Dendritic cell treated with granulocyte-macrophage colony-stimulating factor and Interleukin-4, amounts not matched to agents 40 ng/mL and 50 ng/mL, for 4 days (primary cell): Measurements from ENCODE around the gene VPS35L.

ENCODE experiments used
- H3K27ac Mint-ChIP-seq: one replicate; pipeline ENCODE4 v1.8.0; 2022; ENCODE audit warnings: mild to moderate bottlenecking, mixed read lengths
- H3K27me3 Mint-ChIP-seq: one replicate; pipeline ENCODE4 v1.8.0; 2022; ENCODE audit warnings: mild to moderate bottlenecking, mixed read lengths
- H3K36me3 Mint-ChIP-seq: one replicate; pipeline ENCODE4 v1.8.0; 2022; ENCODE audit warnings: low read depth, mixed read lengths
- H3K4me1 Mint-ChIP-seq: one replicate; pipeline ENCODE4 v1.8.0; 2022; ENCODE audit warnings: low read depth, mixed read lengths
- H3K4me3 Mint-ChIP-seq: one replicate; pipeline ENCODE4 v1.8.0; 2022; ENCODE audit warnings: mild to moderate bottlenecking, moderate library complexity, mixed read lengths
- H3K9me3 Mint-ChIP-seq: one replicate; pipeline ENCODE4 v1.8.0; 2022; ENCODE audit warnings: mixed read lengths
- intact Hi-C: fragments of 100-400 bp; cut with micrococcal nuclease; formaldehyde crosslinking; loops from one replicate; pipeline ENCODE4 v1.15.0; 2022

The VPS35L gene

GRCh38 chr16:19621445-19621844 is 65.9 kb downstream of the VPS35L start:
- Mint-ChIP-seq H3K4me1 (no peaks in the 10 kb centered on the region), H3K4me3 (no peak overlapping the region), H3K27ac (no peak overlapping the region), H3K9me3 (no peaks in the 10 kb centered on the region), H3K27me3 (no peaks in the 10 kb centered on the region), H3K36me3 (peaks cover 88% of the 10 kb centered on the region)
- intact Hi-C loops = no loop called here

GRCh38 chr16:19625039-19625438 is 69.5 kb downstream of the VPS35L start:
- Mint-ChIP-seq H3K36me3 (peaks cover 88% of the 10 kb centered on the region), H3K4me1 (no peaks in the 10 kb centered on the region), H3K4me3 (no peak overlapping the region), H3K27me3 (no peaks in the 10 kb centered on the region), H3K9me3 (no peaks in the 10 kb centered on the region), H3K27ac (no peak overlapping the region)
- intact Hi-C loops = no loop called here

DNA sequence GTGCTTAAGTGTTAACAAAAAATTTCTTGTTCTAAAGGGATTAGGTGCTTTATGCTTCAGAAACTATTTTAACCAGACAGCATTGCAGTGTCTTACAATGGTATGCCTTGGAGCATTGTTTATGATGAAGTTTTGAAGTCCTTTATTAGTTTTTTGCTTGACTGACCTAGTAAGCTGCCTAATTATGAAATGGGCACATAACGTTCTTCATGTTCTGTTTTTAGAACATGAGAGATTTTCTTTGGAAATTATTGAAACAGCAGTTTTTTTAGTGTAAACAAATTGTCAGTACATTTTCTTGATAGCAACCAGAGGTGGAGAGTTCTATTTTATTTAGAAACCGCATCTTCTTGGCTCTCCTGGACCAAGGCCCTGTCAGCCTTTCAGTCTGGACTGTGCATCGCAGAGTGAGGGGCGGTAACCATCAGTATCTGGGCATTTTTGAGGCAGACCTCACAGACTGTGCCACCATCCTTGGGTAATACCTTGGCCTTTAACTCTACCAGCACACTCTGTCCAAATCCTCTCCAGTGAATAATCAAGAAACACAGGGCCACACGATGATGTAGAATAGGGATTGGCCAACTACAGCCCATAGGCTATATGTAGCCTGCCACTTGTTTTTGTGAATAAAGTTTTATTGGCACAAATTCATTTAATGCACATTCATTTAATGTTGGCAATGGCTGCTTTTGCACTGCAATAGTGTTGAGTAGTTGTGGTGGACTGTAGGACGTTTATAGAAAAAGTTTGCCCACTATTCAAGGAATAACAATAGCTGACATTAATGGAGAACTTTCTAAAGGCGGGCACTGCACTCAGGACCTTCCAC is 81.1 kb downstream of the VPS35L start:
- Mint-ChIP-seq H3K27ac (no peak overlapping the region), H3K4me3 (no peak overlapping the region), H3K36me3 (peaks cover 75% of the 10 kb centered on the region), H3K27me3 (no peaks in the 10 kb centered on the region), H3K9me3 (no peaks in the 10 kb centered on the region), H3K4me1 (no peaks in the 10 kb centered on the region)
- intact Hi-C loops = no loop called here

DNA sequence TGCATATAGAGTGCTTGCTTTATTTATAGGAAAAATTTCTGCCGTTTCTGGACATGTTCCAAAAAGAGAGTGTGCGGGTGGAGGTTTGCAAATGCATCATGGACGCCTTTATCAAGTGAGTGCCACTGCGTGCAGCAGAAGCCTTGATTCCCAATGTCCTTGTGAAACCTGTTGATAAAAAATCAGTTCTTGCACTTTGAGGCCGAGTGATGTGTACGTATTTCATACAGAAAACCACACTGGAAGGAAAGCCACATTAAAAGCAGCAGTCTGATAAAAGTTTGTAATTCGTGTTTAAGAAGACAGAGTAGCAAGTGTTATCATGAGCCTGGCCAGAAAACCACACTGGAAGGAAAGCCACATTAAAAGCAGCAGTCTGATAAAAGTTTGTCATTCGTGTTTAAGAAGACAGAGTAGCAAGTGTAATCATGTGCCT is 84.5 kb downstream of the VPS35L start:
- intact Hi-C loops = no loop called here
- no peak overlapping the region for H3K4me3 Mint-ChIP-seq
- H3K27ac Mint-ChIP-seq = no peak overlapping the region
- H3K36me3 Mint-ChIP-seq = peaks cover 75% of the 10 kb centered on the region
- H3K9me3 Mint-ChIP-seq = no peaks in the 10 kb centered on the region
- no peaks in the 10 kb centered on the region for H3K27me3 Mint-ChIP-seq
- no peaks in the 10 kb centered on the region for H3K4me1 Mint-ChIP-seq

DNA sequence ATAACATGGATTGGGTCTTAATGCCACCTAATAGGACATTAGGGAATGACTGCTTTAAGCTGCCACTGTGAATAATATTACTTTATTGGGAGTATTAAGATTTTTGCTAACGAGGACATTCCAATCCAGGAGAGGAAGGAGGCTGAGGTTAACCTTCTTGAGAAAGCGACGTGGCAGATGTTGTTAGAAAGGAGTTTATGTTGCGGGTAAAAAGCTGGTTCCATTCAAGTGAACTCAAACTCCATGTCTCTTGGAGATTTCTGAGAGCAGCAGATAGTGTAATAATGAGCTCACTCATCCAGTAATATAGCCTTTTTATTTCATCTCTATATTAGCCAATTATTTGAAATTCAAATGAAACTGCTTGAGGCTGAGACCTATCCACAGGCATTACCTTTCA is 87.0 kb downstream of the VPS35L start:
- Mint-ChIP-seq H3K4me3 (no peak overlapping the region), H3K4me1 (no peaks in the 10 kb centered on the region), H3K9me3 (no peaks in the 10 kb centered on the region), H3K27ac (no peak overlapping the region), H3K36me3 (peaks cover 92% of the 10 kb centered on the region), H3K27me3 (no peaks in the 10 kb centered on the region)
- intact Hi-C loops = no loop called here

DNA sequence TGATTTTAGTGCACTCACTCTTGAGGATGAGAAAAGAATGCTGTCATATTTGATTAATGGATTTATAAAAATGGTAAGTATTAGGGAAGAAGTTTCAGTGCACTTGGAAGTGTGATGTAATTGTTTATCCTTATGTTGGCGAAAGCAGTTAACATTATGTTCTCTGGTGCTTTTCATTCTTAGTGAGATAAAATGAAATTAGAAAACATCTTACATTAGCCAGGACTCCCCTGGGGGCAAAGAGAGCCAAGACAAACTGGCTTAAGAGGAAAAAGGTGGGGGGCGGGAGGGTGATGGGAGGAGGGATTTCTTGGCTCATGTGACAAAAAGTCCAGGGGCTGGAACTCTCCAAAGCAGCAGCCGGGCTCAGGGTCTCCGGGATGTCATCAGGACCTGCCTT is 89.4 kb downstream of the VPS35L start:
- peaks cover 93% of the 10 kb centered on the region for H3K36me3 Mint-ChIP-seq

GRCh38 chr16:19645557-19645981 is 90.1 kb downstream of the VPS35L start:
- no peaks in the 10 kb centered on the region for H3K4me1 Mint-ChIP-seq
- no peaks in the 10 kb centered on the region for H3K27me3 Mint-ChIP-seq
- intact Hi-C loops = no loop called here
- no peak overlapping the region for H3K4me3 Mint-ChIP-seq
- H3K9me3 Mint-ChIP-seq = no peaks in the 10 kb centered on the region
- peaks cover 93% of the 10 kb centered on the region for H3K36me3 Mint-ChIP-seq
- no peak overlapping the region for H3K27ac Mint-ChIP-seq

More for the DNA sequence above, 89.4 kb downstream of the VPS35L start:
- Mint-ChIP-seq H3K27me3 (no peaks in the 10 kb centered on the region), H3K4me1 (no peaks in the 10 kb centered on the region), H3K27ac (no peak overlapping the region), H3K9me3 (no peaks in the 10 kb centered on the region), H3K4me3 (no peak overlapping the region)
- intact Hi-C loops = no loop called here

DNA sequence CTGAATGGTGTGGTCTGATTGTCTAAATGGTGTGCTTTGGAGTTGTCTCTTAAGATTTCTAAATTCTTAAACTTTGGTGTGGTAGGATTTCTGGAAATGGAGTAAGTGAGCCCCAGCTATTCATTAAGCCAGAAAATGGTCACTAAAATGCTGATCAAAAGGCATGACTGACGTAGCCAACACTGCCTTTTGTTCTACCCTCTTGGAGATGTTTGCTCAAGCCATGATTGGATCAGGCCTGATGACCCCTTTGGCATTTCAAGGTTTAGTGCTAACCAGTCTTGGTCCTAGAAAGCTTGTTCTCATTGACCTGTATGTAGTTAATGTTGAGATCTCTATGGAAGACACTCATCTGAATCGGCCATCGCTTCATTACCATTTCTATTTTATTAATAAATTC is 94.5 kb downstream of the VPS35L start:
- Mint-ChIP-seq H3K9me3 (no peaks in the 10 kb centered on the region), H3K27ac (no peak overlapping the region), H3K4me3 (no peak overlapping the region), H3K36me3 (peaks cover 100% of the 10 kb centered on the region), H3K27me3 (no peaks in the 10 kb centered on the region), H3K4me1 (no peaks in the 10 kb centered on the region)
- intact Hi-C loops = no loop called here

- no peaks in the 10 kb centered on the region for H3K27me3 Mint-ChIP-seq
- intact Hi-C loops = no loop called here
- H3K9me3 Mint-ChIP-seq = no peaks in the 10 kb centered on the region
- no peak overlapping the region for H3K4me3 Mint-ChIP-seq
- H3K36me3 Mint-ChIP-seq = peaks cover 100% of the 10 kb centered on the region
- no peaks in the 10 kb centered on the region for H3K4me1 Mint-ChIP-seq
- no peak overlapping the region for H3K27ac Mint-ChIP-seq
Measured at GRCh38 chr16:19654147-19654546, 98.6 kb downstream of the VPS35L start.

- intact Hi-C loops = no loop called here
- no peaks in the 10 kb centered on the region for H3K27me3 Mint-ChIP-seq
- no peaks in the 10 kb centered on the region for H3K9me3 Mint-ChIP-seq
- H3K4me1 Mint-ChIP-seq = no peaks in the 10 kb centered on the region
- H3K36me3 Mint-ChIP-seq = peaks cover 99% of the 10 kb centered on the region
- H3K27ac Mint-ChIP-seq = no peak overlapping the region
- no peak overlapping the region for H3K4me3 Mint-ChIP-seq
Measured at GRCh38 chr16:19655242-19655777, 99.8 kb downstream of the VPS35L start.

DNA sequence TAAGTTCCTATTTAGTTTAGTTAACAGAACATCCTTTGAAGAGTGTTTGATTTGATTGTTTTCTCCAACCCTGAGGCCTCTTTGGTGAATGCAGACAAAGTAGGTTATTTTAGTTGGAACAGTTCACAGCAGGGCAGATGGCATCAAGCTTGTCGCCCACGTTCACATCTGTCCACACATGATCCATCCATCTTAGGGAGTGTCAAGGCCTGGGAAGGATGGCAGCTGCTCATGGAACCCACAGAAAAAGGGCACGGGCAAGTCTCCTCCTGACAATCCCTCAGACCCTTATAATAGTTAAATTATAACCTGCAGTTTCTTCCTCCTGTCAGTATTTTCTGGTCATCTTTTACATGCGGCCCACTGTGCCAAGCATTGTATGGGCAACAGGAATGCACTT is 102.3 kb downstream of the VPS35L start:
- peaks cover 99% of the 10 kb centered on the region for H3K36me3 Mint-ChIP-seq
- intact Hi-C loops = no loop called here
- no peak overlapping the region for H3K4me3 Mint-ChIP-seq
- no peak overlapping the region for H3K27ac Mint-ChIP-seq
- H3K4me1 Mint-ChIP-seq = no peaks in the 10 kb centered on the region
- H3K27me3 Mint-ChIP-seq = no peaks in the 10 kb centered on the region
- H3K9me3 Mint-ChIP-seq = no peaks in the 10 kb centered on the region

GRCh38 chr16:19659554-19659953 is 104.1 kb downstream of the VPS35L start:
- Mint-ChIP-seq H3K4me3 (no peak overlapping the region), H3K27ac (no peak overlapping the region), H3K27me3 (no peaks in the 10 kb centered on the region), H3K36me3 (peaks cover 92% of the 10 kb centered on the region), H3K4me1 (no peaks in the 10 kb centered on the region), H3K9me3 (no peaks in the 10 kb centered on the region)
- intact Hi-C loops = no loop called here

GRCh38 chr16:19660432-19660831 is 104.9 kb downstream of the VPS35L start:
- Mint-ChIP-seq H3K4me3 (no peak overlapping the region), H3K27ac (no peak overlapping the region), H3K36me3 (peaks cover 92% of the 10 kb centered on the region), H3K9me3 (peaks cover 6% of the 10 kb centered on the region), H3K27me3 (no peaks in the 10 kb centered on the region), H3K4me1 (no peaks in the 10 kb centered on the region)
- intact Hi-C loops = no loop called here

- Mint-ChIP-seq H3K4me3 (no peak overlapping the region), H3K36me3 (peaks cover 86% of the 10 kb centered on the region), H3K27me3 (no peaks in the 10 kb centered on the region), H3K27ac (no peak overlapping the region), H3K9me3 (peaks cover 9% of the 10 kb centered on the region), H3K4me1 (no peaks in the 10 kb centered on the region)
- intact Hi-C loops = no loop called here
Measured at GRCh38 chr16:19662351-19662750, 106.8 kb downstream of the VPS35L start.

DNA sequence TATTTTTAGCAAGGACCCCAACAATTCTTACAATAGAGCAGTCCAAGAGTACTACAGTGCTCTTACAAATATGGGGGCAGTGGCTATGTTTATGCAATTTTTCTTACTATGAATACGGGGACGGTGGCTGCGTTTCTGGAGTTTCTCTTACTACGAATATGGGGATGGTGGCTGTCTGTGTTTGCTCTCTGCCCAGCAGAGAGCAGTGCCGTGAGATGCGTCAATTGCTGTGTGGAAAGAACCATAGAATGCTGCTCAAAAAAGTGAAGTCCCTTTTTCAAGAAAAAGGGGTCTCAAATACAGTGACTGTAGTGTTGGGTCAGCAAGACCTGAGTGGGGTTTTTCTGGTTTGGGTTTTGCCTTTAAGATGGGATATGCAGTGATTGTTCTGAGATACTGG is 108.7 kb downstream of the VPS35L start:
- H3K4me1 Mint-ChIP-seq = no peaks in the 10 kb centered on the region
- intact Hi-C loops = no loop called here
- no peak overlapping the region for H3K4me3 Mint-ChIP-seq

More for the DNA sequence above, 108.7 kb downstream of the VPS35L start:
- Mint-ChIP-seq H3K27me3 (no peaks in the 10 kb centered on the region), H3K9me3 (peaks cover 9% of the 10 kb centered on the region), H3K36me3 (peaks cover 86% of the 10 kb centered on the region), H3K27ac (no peak overlapping the region)
